Endometrium (tissue), 2 donors: ENCODE results near the gene PPP1R15B.

Source experiments
- FAIRE-seq: peaks from 2 replicates; lab custom pipeline; 2012; peaks lifted over from hg19 to GRCh38; lab: Jason Lieb, UNC
- donor health status: control.
- donor health status: control.

The PPP1R15B gene

DNA sequence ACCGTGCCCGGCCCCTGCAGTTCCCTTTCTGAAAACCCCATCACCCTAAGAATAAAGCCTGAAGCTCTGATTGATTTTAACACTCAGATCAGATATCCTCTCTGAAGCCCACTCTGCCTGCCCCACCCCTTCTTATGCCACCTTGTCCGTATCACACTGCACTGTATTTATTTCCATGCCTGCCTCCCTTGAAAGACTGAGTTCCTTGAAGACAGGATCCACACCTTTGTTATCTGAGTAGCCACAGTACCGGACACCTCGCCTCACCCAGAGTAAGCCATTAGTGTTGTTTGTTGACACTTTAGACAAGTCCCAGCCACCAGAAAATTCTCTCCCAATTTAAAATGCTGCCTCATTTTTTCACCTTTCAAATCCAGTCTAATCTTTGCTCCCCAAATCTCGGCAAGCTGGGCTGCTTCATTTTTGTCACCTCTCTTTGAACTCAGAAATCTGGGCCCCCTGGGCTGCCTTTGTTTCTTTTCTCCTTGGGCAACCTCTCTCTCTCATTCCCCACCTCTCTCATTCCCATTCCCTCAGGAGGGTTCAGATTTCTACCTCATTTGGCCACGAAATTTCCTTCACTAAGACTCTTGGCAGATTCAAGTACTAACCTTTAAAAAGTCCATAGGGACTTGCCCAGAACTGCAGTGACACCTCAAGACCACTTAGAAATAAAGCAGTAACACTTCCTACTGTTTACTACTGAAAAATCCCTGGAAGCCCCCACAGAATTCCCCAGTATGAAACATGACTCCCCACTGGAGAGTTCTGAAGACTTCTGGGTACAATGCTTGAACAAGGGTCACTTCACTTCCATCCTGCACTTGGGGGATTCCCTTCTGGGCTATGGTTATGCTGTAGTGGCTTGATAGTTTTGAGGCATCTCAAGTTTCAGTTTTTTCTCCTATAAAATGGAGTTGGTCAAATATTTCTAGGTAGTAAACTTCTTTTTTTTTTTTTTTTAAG is 8.7 kb upstream of the PPP1R15B start:
- no peak for FAIRE-seq

DNA sequence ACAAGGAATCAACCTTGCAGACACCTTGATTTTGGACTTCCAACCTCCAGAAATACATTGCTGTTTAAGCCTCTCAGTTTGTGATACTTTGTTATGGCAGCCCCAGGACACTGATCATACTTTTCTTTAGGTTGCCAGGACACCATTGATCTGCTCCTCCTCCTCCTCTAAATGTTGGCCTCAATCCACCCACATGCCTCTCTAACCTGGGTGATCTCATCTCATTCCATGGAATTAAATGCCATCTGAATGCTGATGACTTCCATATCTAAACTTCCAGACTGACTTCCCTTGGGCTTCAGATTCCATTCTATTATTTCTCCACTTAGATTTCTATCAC is 7.4 kb upstream of the PPP1R15B start:
- no peak for FAIRE-seq

DNA sequence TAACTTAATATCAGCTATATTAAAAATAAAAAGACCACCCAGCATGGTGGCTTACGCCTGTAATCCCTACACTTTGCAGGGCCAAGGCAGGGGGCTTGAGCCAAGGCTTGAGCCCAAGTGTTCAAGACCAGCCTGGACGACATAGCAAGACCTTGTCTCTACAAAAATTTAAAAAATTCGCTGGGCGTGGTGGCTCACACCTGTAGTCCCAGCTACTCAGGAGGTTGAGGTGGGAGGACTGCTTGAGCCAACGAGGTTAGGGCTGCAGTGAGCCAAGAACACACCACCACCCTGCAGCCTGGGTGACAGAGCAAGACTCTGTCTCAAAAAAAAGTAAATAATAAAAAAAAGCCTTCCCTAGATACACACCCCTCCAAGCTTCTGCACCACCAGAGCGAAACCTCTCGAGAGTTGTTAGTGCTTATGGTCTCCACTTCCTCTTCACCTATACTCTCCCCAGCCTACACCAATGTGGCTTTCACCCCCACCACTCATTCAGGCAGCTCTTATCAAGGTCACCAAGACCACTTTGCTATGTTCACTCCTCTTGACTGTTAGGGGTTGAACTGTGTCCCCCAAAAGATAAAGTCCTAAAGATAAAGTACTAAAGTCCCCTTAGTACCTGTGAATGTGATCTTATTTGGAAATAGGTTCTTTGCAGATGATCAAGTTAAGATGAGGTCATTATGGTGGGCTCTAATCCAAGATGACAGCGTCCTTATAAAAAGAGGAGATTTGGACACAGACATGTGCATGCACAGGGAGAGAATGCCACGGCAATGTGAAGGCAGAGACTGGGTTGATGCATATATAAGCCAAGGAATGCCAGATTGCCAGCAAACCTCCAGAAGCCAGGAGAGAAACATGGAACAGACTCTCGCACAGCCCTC is 6.8 kb upstream of the PPP1R15B start:
- FAIRE-seq = no peak

DNA sequence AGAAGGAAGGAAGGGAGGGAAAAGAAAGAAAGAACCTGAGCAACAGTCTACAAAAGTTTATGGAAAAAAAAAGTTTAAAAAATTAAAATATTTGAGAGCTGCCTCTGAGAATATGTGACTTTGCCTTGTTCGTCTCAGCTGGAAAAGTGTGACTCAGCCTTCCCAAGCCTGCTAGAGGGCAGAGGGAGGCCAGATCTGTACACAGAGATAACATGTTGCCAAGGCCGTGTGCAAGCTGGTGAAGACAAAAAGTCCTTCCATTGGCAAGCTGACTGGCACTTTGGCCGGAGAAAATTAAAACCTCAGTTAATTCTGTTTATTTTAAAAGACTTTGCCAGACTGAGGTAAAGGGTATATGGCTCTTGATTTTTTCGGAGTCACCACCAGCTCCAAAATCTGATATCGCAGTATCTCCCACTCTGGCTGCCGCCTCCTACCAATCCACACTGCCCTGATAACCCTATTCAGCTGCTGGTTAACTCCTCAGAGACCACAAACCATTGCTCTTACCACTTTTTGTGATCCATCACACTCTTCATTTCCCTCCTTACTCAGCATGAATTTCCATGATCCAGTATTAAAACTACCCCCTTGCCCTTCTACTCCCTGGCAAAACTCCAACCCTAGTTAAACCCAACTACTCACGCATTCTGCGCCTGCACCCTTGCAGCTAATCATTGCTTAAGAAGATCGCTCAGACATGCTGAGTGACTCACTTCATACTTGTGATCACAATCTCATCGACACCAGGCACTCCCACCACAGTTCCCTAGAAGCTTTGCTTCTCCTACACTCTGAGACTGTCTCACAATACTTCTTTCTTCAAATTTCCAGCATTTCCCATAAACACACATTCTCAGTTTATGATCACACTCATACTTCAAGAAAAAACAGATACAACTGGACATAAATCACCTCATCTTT is 5.7 kb upstream of the PPP1R15B start:
- peak; percentile 37 for FAIRE-seq

DNA sequence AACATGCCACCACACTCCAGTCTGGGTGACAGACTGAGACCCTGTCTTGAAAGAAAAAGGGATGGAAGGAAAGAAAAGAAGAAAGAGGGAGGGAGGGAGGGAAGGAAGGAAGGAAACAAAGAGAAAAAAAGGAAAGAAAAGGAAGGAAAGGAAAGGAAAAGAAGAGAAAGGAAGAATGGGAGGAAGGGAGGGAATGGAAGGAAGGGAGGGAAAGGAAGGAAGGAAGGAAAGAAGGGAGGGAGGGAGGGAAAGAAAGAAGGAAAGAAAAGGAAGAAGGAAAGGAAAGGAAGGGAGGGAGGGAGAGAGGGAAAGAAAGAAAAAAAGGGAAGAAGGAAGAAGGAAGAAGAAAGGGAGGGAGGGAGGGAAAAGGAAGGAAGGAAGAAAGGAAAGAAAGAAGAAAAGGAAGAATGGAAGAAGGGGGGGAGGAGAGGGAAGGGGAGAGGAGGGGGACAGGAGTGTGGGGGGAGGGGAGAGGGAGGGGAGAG is 5.0 kb upstream of the PPP1R15B start:
- FAIRE-seq = no peak

DNA sequence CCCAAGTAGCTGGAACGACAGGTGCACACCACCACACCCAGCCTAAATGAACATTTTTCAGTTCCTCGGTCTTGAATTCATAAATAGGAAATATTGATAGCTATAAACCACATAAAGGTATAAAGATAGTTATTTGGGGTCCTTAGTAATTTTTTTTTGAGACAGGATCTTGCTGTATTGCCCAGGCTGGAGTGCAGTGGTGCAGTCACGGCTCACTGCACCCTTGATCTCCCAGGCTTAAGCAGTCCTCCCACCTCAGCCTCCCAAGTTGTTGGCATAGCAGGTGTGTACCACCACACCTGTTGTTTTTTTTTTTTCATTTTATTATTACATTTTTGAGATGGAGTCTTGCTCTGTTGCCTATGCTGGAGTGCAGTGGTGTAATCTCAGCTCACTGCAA is 3.7 kb upstream of the PPP1R15B start:
- no peak for FAIRE-seq

DNA sequence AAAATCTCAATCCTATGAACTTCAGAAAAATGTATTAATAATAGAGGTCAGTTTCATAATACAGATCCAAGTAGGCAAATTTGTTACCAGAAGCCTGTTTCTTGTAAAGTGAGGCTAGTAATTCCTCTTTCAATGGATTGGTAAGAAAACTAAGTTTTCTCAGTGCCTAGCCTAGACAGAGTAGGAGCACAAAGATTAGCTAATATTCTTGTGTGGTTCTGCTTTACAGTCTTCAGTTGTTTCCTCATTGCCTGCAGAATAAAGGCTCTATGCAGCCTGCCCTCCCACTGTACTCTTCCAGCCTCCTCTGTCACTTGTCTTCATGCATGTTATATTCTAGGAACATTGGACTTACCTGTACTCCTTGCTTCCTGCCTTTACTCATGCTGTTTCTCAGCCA is 2.4 kb upstream of the PPP1R15B start:
- no peak for FAIRE-seq

DNA sequence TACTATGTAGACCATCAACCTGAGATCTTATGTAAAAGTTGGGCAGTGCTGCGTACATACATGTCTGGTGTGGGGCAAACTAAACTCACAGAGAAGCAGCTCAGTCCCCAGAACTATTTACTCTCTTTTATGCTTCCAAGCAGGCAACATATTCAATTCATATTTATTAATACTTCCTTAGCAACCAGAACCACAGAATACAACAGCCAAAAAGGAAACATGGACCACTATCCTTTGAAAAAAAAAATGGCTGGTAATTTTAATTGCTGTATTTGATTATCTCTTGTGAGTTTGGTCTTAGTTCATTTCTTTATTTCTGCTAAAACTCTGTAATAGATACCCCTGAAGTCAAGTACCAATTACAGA is 1.5 kb upstream of the PPP1R15B start:
- no peak for FAIRE-seq

DNA sequence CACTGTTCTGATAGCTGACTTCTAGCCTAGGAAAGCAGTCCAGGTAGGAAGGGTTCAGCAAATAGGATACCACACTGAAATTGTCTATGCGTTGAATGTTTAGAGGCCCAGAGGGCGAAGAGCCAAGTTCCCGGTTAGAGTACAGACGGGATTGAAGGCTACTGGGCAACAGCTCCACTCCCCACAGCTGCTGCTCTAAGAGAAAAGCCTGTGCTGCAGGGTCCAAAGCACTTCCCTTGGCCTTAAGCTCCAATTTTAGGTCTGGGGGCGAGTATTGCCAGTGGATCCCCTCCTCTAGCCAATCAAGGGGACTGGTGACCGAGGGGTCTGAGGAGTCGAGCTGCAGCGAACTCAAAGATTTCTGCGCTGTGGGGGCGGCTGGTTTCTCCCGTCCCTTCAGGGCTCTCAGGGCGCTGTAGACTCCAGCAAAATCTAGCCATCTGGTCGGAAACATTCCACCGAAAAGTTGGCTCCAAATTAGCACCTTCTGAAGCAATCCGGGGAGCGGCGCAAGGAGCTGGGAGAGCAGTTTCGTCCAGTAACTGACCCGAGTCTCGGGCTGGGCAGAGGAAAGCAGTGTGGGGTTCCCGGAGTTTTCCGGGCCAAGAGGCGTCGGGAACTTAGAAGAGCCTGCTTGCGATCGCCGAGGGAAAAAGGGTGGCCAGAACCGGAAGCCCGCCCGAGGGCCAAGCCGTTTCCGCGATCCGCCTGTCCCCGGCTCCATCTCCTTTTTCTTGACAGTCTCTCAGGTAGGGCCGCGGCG is 748 bp downstream of the PPP1R15B start:
- no peak for FAIRE-seq

DNA sequence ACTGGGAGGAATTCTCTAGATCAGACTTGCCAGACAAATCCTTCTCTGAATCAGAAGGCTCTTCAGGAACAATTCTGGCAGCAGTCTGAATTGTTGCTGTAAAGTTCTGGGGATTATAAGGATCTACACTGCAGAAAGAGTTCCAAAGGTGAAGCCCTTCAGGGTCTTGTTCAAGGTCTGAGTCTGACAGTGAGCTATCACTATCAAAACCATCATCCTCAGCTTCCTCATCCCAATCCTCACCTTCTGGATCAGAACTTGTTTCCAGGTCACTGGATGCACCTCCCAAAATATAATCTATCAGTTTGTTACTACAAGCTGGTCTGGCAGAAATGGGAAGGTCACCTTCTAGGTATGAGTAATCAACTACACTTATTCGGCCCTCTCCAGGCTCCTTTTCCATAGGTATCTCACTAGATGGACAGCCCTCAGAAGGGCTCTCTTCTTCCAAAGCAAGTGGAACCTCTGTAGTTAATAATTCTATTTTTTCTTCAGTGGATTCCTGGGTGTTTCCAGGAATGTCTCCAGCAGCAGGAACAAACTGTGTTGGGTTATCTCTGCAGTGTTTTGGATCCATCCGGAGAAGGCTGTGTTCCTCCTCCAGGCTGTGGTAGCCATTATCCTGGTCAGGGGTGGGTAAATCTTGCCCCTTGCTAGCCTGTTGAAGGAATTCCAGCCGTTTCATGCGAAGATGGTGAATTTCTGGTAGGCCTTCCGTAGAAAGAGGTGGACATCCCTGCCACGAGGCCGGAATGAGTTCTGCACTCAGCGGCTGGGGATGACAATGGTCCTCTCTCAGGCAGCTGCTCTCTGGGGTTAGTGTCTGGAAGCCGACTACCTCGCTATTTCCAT is 1.6 kb downstream of the PPP1R15B start:
- no peak for FAIRE-seq

DNA sequence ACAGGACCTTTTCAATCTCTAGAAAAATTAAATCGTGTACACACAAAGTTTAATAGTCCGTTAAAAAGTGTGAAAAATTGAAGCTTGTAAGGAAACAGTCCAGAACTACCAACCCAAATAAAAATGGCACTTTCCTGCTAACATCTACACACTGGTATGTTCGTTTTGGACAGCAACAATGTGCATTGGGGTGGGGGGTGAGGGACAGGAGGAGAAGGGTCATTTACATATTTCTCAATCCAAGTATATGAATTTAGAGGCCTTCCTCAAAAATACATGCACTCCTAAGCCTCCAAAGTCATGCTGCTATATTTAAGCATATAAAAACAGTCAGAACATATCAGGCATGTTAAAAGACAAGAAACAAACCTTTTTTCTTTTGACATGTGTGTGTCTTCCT is 2.5 kb downstream of the PPP1R15B start:
- FAIRE-seq = no peak

DNA sequence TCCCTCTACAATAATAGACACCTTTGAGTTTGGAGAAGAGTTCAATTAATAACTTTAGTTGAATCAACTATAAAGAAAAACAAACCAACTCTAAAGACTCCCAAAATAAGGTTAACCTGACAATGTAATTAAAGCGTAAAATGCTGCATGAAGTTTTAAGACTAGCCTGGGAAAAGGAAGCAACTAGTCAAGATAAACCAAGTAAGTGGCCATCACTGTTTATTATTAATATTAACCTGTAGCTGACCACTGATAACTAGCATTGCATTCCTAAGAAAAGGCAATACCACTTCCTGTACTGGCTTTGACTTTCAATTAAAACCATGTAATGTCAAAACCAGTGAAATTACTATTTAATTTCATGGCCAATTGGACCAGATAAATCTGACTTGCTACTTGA is 3.0 kb downstream of the PPP1R15B start:
- no peak for FAIRE-seq

DNA sequence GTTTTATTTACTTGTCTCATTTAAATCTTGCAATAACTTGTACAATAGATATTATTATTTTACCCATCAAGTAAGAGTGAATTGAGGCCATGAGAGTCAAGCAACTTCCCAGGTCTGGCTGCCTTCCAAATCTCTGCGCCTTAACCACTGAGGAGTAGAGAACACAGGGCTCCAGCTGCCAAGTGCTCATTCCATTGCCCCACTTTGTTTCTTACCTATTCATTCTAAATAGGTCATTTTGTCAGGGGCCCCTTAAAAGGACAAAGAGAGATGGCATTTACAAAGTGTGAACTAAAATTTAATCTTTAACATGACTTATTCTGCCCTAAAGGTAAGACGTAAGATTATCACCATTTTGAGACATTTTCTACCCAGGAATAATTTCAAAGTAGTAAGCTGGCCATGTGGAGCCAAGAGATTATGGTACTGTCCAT is 3.5 kb downstream of the PPP1R15B start:
- FAIRE-seq = no peak

DNA sequence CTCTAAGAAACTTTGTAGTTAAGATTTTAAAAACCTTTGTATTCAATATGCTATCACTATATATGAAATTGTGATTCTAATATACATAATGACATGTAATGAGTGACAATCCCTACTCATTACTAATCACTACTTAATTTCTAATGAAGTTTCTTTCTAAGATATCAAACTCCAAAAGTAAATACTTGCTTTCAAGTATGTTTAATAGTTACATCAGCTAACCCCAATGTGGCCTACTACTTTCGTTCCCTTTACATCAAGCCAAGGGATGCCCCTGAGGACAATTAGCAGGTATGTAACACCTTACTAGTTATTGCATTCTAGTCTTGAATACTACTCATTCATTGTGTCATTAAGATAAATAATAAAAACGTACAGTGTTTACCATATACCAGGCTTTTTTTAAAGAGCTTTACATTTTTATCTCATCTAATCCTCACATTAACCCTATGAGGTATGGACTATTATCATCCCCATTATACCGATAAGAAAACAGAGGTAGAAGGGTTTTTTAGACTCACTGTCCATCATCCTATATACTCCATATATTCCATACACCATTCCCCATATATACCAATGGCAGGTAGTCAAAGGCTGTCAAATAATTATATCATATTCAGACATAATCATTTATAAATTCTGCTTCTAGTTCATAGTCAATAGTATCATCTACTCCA is 4.2 kb downstream of the PPP1R15B start:
- FAIRE-seq = no peak

DNA sequence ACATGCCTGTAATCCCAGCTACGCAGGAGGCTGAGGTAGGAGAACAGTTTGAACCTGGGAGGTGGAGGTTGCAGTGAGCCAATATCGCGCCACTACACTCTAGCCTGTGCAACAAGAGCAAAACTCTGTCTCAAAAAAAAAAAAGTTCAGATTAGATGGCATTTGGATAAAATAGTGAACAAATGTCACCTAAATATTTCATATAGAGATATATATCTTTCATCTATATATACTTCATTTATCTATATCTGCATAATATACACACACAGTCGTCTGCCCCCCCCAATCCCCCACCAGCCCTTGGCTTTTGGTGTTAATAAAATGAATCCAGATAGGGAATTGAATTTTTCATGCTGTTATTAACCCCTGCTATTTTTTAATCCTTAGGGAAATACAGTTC is 5.0 kb downstream of the PPP1R15B start:
- no peak for FAIRE-seq

DNA sequence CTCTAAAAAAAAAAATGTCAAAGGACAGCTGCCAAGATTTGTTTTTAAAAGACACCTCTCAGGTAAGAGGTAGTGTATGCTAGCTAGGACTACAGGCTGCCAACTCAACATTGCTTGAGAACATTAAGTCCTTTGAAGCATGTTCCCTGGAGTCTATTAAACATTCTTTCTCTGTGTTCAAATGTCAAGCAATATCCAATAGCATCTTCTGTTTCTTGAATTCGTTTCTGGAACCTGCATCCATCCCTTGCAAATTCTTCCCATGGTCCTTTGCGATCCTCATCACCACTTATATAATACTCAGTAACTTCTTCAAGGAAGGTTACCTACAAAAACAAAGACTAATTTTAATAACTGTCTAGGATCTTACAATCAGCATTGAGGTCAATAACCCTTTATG is 5.6 kb downstream of the PPP1R15B start:
- FAIRE-seq = no peak

DNA sequence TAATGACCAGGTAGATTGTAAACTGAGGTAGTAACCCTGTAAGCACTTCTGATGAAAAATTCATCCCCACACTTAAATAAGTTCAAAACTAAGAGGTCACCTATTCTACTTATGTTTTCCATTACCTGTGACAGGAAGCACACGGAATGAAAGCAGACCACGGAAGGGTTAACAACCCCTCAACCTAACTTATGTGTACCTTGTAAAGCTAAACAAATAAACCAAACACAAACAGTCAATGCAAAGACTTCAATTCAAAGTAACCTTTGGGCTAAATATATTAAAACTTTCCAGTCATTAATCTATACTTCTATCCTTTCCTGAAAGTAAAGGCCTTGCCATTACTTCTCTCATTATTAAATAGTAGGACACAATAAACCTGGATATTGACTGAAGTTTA is 7.0 kb downstream of the PPP1R15B start:
- FAIRE-seq = no peak

DNA sequence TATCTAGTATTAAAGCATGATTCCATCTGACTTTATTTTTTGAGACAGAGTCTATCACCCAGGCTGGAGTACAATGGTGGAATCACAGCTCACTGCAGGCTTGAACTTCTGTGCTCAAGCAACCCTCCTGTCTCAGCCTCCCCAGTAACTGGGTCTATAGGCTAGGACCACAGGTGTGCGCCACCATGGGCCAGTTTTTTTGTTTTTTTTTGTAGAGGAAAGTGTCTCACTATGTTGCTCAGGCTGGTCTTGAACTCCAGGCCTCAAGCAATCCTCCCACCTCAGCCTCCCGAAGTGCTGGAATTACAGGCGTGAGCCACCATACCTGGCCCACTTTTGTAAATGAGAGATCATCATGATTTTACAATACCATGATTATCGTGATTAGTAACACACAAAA is 9.2 kb downstream of the PPP1R15B start:
- FAIRE-seq = no peak

DNA sequence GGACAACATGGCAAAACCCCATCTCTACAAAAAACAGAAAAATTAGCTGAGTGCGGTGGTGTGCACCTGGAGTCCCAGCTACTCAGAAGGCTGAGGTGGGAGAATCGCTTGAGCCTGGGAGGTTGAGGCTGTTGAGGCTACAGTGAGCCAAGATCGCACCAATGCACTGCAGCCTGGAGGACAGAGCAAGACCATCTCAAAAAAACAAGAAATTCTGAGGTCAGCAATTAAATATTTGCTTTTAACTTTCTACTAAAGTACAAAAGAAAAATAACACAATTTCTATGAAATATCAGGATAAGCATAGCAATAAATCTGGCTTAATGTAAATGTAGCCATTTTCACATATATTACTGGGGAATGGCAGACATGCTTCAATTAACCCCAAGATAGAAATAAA is 9.9 kb downstream of the PPP1R15B start:
- no peak for FAIRE-seq
